Lower leg skin (tissue), 3 donors: ENCODE measurements around the gene ANKHD1.

ENCODE experiments used
- POLR2A ChIP-seq, 2 donors: fragments of 450-650 bp; IDR thresholded peaks; one replicate each; pipeline ENCODE4 v1.6.1; 2016 to 2017; ENCODE audit warnings: antibody characterized with exemption in 2 of 2, mild to moderate bottlenecking in 1 of 2, moderate library complexity in 1 of 2
- TF ChIP-seq, protein P1 (sequence below), 3 donors: fragments of 450-650 bp; IDR thresholded peaks; one replicate each; pipeline ENCODE4 v1.5.1; 2016; ENCODE audit warnings: antibody characterized with exemption in 3 of 3, mild to moderate bottlenecking in 3 of 3, moderate library complexity in 2 of 3

- TF ChIP-seq, protein P1, sequence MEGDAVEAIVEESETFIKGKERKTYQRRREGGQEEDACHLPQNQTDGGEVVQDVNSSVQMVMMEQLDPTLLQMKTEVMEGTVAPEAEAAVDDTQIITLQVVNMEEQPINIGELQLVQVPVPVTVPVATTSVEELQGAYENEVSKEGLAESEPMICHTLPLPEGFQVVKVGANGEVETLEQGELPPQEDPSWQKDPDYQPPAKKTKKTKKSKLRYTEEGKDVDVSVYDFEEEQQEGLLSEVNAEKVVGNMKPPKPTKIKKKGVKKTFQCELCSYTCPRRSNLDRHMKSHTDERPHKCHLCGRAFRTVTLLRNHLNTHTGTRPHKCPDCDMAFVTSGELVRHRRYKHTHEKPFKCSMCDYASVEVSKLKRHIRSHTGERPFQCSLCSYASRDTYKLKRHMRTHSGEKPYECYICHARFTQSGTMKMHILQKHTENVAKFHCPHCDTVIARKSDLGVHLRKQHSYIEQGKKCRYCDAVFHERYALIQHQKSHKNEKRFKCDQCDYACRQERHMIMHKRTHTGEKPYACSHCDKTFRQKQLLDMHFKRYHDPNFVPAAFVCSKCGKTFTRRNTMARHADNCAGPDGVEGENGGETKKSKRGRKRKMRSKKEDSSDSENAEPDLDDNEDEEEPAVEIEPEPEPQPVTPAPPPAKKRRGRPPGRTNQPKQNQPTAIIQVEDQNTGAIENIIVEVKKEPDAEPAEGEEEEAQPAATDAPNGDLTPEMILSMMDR (IDR thresholded peaks at IDR 0.05): no peak
- TF ChIP-seq POLR2A (IDR thresholded peaks at IDR 0.05): no peak
Measured at GRCh38 chr5:140469259-140469658, 67.6 kb downstream of the ANKHD1 start.
